GDM1 (cell line): ENCODE data around the gene SHISA5.

ENCODE experiments used
- DNase-seq: peaks from one replicate; lab custom pipeline; 2025; lab: John Stamatoyannopoulos, UW

Gene SHISA5

DNA sequence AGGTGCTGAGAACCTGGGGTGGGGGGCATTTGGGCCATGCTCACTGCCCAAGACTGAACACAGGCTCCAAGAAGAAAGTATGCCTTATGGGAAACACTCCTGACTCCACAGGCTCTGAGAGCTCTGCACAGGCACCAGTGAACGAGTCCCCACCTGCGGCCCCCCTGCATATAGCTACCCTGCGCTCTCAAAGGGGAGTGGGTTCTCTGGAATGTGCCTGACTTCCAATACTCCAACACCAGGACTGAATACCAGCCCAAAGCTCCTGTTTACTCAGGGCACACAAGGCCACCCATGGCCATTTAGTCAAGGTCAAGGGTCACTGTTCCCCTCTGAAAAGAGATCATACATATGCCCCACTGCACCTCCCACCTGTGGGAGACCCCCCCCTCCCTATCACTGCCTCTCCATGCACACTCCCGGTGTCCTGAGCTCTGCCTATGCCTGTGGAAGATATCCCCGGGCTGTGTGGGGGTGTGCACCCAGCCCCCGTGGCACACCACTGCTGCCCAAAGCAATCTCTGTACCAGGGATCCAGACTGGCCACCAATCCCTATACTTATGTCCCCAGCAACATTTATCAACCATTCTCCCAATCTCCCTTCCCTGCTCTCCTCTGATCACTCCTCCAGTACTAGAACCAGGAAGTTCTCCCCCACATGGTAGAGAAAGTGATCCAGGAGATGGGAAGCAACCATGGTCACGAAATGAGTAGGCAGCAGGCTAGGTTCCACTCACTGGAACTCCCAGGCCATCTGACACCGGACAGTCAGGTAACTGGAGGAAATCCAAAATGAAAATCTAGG, 72.5 kb downstream of the SHISA5 start:
- DNase-seq, result no peak

DNA sequence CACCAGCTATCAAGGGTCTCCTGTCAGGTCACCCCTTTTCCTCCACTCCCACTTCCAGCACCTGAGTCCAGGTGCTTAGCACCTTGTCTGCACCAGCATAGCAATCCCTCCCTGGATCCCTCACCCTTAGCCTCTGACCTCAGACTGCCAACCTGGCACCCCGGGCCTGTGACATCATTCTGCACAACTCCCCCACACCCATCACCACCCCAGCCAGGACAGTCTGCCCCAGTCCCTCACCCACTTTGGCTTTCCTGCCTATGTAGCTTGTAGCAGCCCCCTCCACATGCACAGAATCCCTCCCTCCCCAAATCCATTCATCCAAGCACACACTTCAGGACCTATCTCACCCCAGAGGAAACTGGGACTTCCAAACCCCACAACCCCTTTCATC, 73.3 kb downstream of the SHISA5 start:
- DNase-seq, result no peak

GRCh38 chr3:48429960-48430707, 73.8 kb downstream of the SHISA5 start, which contains the start of gene PLXNB1:
TSS of gene PLXNB1 (minus strand) at chr3:48430086. CDS start at chr3:48424611, 5,475 bp downstream.
- no peak for DNase-seq

DNA sequence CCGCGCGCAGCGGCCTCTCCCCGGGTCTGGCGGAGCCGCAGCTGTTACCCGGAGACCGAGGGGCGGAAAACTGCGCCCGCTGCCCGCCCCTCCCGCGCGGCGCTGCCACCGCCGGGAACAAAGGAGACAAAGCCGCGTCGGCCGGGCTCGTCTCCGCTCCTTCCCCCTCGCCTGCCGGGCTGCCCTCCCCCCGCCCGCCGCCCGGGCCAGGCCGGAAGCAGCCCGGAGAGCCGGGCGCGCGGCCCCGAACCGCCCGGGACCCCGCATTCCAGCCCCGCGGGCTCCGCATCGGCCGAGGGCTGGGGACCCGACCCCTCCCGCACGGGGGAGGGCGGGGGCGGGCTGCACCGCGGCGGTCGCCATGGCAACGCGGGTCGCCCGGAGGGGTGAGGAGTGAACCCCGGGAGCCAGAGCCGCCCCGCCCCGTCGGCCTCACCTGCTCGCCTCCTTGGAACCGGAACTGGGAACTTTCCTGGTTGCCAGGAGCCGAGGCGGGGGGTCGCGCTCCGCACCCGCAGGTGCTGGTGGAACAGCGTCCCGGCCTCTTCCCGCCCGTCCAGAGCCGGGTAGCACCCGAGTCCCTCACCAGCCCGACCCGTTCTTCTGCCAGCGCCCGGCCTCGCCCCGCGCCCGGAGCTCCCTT, 74.5 kb downstream of the SHISA5 start:
- no peak for DNase-seq

DNA sequence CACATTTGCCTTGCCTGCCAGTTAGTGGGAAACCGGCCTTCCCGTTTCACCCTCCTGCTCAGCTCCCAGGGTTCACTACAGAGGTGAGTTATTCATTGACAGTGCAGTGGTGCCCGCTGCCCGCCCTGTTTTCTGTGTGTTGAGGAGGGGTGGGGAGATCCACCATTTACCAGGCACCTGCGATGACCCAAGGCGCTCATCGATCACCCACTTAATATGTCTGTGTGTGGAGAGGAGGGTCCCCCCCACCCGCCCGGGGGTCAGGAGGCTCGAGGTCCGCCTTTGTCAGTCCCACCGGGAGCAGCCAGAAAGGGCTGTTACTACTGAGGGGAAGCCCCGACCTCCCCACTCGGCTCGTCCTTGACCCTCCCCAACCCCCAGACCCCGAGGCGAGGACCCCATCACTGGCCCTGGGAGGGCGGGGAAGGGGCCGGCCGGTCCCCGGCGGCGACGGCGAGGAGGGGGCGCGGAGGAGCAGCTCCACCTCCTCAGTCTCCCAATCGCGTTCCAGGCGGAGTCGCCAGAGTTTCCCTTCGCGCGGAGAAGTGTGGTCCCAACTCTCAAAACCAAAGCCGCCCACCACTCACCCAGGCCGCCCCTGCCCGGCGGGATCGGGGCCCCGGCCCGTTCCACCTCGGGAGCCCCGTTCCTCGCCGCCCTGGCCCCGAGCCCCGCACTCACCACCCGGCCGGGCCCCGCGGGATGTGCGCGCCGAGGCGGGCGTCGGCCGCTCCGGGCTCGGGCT, 75.2 kb downstream of the SHISA5 start:
- DNase-seq, result no peak

DNA sequence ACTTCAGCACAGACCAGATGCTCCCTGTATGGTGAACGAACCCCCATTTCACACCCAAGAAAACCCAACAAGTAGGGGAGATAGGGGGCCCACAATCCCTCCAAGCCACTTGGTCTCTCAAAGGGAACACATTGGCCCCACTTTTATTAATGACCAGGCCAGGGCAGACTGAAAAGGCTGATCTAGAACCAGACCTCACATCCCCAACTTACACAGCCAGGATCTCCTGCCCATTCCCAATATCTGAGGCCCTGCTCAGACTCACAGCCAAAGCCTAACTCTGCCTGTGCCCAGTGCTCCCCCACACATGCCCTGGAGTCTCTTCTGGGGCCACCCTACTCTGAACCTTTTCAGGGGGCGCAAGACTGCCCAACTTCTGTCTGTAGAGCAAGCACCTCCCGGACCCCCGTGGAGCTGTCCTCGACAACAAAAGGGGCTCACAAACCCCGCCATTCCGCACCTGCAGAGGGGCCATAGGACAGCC, 75.8 kb downstream of the SHISA5 start:
- no peak for DNase-seq

DNA sequence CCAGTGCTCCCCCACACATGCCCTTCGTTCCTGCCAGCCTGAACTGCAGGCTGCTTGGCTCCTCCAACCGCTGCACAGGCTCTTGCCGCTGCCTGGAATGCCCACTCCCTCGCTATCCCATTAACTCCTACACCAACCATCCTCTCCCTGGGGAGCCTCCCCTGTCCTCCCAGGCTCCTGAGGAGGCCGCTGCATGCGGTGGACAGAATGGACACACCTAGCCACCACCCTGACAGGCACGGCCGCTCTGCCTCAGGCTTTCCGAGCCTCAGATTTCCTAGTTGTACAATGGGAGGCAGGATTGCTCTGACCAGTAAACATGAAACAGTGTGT, 76.4 kb downstream of the SHISA5 start:
- no peak for DNase-seq

- no peak for DNase-seq
Observed at GRCh38 chr3:48426944-48427629, 76.9 kb downstream of the SHISA5 start.

DNA sequence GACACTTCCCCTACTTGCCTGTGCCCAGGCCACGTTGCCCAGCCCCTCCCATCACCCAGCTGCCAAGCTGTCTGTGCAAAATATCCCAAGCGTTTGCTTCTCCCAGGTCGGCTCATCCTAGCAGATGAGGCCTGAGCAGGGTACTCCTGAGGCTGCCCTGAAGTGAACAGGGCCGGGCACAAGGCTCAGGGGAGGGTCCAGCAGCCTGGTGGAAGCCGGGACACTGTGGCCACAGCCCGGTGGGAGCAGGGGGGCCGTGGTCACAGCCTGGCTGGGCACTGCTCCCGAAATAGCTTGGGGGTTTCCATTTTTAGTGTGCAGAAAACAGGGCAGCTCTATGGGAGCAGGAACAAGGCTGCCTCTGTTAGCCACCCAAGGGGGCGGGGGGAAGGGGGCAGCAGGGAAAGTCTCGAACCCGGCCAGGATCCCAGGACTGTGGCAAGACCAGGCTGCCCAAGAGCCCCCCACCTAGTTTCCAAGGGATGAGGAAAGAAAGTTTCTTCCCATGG, 77.5 kb downstream of the SHISA5 start:
- no peak for DNase-seq

- DNase-seq, result no peak
Observed at GRCh38 chr3:48425281-48425812, 78.6 kb downstream of the SHISA5 start.

- no peak for DNase-seq
Observed at GRCh38 chr3:48423883-48424695, 79.9 kb downstream of the SHISA5 start.

DNA sequence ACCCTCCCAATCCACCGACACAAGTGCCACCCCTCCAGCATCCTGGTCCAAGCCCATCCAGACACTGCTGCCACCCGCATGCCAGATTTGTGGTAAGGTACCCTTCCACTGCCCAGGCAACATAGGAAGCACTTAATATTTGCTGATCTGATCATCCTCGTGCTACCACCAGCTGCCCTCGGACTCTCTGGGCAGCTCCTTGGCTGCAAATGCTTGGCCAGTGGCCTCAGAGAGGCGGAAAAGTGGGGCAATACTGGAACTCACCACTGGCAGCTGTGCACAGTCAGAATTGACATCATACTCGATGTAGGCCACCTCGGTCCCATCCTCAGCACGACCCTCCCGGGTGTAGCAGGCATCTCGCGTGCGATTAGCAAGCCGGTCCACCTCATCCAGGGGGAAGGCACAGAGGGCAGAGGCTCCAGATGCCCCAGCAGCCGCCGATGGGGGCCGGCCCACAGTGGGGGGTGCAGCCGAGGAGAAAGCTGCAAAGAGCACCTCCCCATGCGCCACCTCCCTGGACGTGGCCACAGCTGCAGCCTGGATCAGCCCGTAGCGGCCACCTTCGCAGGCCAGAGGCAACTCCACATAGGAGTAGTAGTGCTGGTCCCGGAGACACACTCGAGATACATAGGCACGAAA, 80.6 kb downstream of the SHISA5 start:
- DNase-seq, result no peak

- no peak for DNase-seq
Observed at GRCh38 chr3:48422681-48423080, 81.3 kb downstream of the SHISA5 start.

DNA sequence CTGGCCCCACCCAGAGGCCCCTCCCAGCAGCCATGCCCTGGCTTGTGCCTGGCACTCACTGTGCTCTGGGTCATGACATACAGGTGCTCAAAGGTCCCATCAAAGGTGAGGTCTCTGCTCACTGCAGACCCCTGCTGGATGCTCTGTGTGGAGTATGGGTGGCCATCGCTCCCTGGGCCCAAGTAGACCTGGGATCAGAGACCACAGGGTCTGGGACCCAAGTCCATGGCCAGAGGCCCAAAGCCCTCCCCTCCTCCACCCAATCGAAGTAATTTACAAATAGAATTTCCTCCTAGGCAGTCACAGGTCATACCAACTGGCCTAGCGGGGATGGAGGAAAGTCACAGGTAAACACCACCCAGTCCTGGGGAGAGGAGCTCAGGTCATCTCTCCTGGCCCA, 81.7 kb downstream of the SHISA5 start:
- DNase-seq, result no peak

GRCh38 chr3:48420561-48420960, 83.4 kb downstream of the SHISA5 start:
- DNase-seq, result no peak

GRCh38 chr3:48419597-48419996, 84.4 kb downstream of the SHISA5 start:
- DNase-seq, result no peak

GRCh38 chr3:48419149-48419548, 84.8 kb downstream of the SHISA5 start:
- no peak for DNase-seq

GRCh38 chr3:48418651-48419050, 85.3 kb downstream of the SHISA5 start:
- no peak for DNase-seq

DNA sequence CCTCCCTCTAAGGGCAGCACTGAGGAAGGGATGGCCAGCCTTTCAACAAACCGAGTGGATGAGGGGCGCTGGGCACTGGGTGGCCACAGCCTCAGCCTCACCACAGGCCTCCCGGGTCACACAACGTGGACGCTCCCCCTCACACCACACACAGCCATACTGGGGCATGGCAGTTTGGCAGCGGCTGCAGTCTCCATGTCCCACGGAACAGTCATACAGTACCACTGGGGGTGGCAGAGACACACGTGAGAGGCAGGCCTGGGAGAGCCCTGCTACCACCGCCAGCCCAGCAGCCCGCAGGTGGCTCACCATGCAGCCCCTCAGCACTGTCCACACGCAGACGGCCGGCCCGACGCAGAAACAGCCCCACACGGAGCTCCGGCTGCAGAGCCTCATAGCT, 85.8 kb downstream of the SHISA5 start:
- no peak for DNase-seq
